Upper lobe of right lung (tissue), 1 donor: Measurements from ENCODE around the gene NFE2L3. TPM values are rescaled to one million over a fixed set of nuclear protein-coding genes. Genes with fewer than 3 reads are reported as not detected.

Experiments used
- ATAC-seq: fragments of 200-7000 bp; cut with Tn5 transposase; one replicate; pipeline ENCODE4 v1.9.1; 2020; ENCODE audit warnings: mild to moderate bottlenecking, moderate library complexity
- DNase-seq: peaks from one replicate; pipeline ENCODE4 v3.0.0-alpha.2; 2020
- H3K27ac ChIP-seq: fragments of 200-600 bp; one replicate; pipeline ENCODE4 v1.8.0; 2022
- H3K27me3 ChIP-seq: fragments of 200-600 bp; one replicate; pipeline ENCODE4 v1.8.0; 2022; ENCODE audit warnings: mild to moderate bottlenecking
- H3K36me3 ChIP-seq: fragments of 200-600 bp; one replicate; pipeline ENCODE4 v1.8.0; 2022
- H3K4me1 ChIP-seq: fragments of 200-600 bp; one replicate; pipeline ENCODE4 v1.8.0; 2022
- H3K4me3 ChIP-seq: fragments of 200-600 bp; one replicate; pipeline ENCODE4 v1.8.0; 2022; ENCODE audit warnings: mild to moderate bottlenecking
- H3K9me3 ChIP-seq: fragments of 200-600 bp; one replicate; pipeline ENCODE4 v1.8.0; 2022
- intact Hi-C: fragments of 100-400 bp; cut with DNase I; formaldehyde crosslinking; loops from one replicate; pipeline ENCODE4 v1.11.0; 2022
- total RNA-seq: library from RNA; stranded (reverse); fragmentation: NEBNext Ultra II Directional; extraction: Animal tissue kit (Norgen Biotek cat#: 25700); gene quantifications from one replicate; pipeline ENCODE4 v1.2.1, GENCODE V29; 2021
- TF ChIP-seq, protein P1 (sequence below): fragments of 200-600 bp; IDR thresholded peaks from one replicate; pipeline ENCODE4 v1.8.0; 2022; ENCODE audit warnings: antibody characterized with exemption
- donor health status: DM: no; HTN: yes; CAD: no; lungs with severe emphysema.

Gene NFE2L3
- total RNA-seq, 1 donor from 2014 or later = 4.1 TPM

DNA sequence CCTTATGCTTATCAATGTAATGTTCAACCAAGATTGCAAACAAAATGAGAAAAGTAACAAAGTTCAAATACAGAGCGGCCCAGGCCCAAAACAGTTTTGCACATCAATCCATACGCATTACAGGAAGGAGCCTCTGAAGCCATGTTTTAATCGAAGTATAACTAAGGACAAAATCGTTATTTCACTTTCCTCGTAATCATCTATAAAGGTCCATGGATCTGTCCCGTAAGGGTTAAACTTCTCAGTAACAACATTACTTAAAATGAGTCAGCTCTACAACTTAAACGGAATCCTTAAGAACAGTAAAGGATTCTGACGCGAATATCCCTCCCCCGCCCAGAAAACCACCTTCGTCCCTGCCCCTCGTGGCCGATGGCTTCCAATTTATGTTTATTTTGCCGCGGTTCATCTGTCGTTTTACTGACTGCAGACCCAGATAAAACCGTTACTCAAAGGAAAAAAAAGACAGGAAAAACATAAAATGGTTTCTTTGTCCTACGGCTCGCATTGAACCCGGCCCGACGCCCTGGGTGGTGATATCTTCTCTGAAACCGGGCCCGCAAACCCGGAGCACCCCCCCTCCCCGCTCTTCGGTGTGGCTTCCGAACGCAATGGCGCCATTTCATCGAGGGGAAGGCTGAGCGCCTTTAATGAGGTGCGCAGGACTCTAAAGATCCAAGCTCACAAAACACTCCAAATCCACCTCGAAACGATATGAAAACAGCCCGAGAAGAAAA lies 47.5 kb downstream of the NFE2L3 start:
- TF ChIP-seq, protein P1, sequence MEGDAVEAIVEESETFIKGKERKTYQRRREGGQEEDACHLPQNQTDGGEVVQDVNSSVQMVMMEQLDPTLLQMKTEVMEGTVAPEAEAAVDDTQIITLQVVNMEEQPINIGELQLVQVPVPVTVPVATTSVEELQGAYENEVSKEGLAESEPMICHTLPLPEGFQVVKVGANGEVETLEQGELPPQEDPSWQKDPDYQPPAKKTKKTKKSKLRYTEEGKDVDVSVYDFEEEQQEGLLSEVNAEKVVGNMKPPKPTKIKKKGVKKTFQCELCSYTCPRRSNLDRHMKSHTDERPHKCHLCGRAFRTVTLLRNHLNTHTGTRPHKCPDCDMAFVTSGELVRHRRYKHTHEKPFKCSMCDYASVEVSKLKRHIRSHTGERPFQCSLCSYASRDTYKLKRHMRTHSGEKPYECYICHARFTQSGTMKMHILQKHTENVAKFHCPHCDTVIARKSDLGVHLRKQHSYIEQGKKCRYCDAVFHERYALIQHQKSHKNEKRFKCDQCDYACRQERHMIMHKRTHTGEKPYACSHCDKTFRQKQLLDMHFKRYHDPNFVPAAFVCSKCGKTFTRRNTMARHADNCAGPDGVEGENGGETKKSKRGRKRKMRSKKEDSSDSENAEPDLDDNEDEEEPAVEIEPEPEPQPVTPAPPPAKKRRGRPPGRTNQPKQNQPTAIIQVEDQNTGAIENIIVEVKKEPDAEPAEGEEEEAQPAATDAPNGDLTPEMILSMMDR = no peak
- peak; percentile 82 for DNase-seq
- H3K36me3 ChIP-seq = peaks cover 47% of the 10 kb centered on the region
- H3K27ac ChIP-seq = peak overlapping the region; percentile 99
- intact Hi-C loops = no loop called here
- peaks cover 51% of the 10 kb centered on the region for H3K4me1 ChIP-seq
- peak; percentile 12 for ATAC-seq
- no peaks in the 10 kb centered on the region for H3K9me3 ChIP-seq
- H3K27me3 ChIP-seq = no peaks in the 10 kb centered on the region
- H3K4me3 ChIP-seq = peak overlapping the region; percentile 89

GRCh38 chr7:26200038-26200443 lies 48.0 kb downstream of the NFE2L3 start:
- H3K4me3 ChIP-seq = peak overlapping the region; percentile 89
- no peaks in the 10 kb centered on the region for H3K9me3 ChIP-seq
- peaks cover 52% of the 10 kb centered on the region for H3K4me1 ChIP-seq
- H3K36me3 ChIP-seq = peaks cover 41% of the 10 kb centered on the region
- TF ChIP-seq, protein P1 = no peak
- intact Hi-C loops = no loop called here
- DNase-seq = peak; percentile 87
- ATAC-seq = peak; percentile 31
- no peaks in the 10 kb centered on the region for H3K27me3 ChIP-seq
- H3K27ac ChIP-seq = peak overlapping the region; percentile 99

GRCh38 chr7:26200444-26201246 lies 48.6 kb downstream of the NFE2L3 start, which contains the start of gene HNRNPA2B1:
Gene HNRNPA2B1 (minus strand): TSS chr7:26200746. CDS start chr7:26200577, 169 bp downstream.
- DNase-seq (peak; percentile 98), ATAC-seq (peak; percentile 87)
- Histone ChIP-seq H3K9me3 (no peaks in the 10 kb centered on the region), H3K36me3 (peaks cover 35% of the 10 kb centered on the region), H3K4me3 (peak within 1 kb of the TSS; percentile 89), H3K27me3 (no peaks in the 10 kb centered on the region), H3K4me1 (peaks cover 46% of the 10 kb centered on the region), H3K27ac (peak within 1 kb of the TSS; percentile 99)
- TF ChIP-seq, protein P1 = no peak
- intact Hi-C loops = no loop called here

DNA sequence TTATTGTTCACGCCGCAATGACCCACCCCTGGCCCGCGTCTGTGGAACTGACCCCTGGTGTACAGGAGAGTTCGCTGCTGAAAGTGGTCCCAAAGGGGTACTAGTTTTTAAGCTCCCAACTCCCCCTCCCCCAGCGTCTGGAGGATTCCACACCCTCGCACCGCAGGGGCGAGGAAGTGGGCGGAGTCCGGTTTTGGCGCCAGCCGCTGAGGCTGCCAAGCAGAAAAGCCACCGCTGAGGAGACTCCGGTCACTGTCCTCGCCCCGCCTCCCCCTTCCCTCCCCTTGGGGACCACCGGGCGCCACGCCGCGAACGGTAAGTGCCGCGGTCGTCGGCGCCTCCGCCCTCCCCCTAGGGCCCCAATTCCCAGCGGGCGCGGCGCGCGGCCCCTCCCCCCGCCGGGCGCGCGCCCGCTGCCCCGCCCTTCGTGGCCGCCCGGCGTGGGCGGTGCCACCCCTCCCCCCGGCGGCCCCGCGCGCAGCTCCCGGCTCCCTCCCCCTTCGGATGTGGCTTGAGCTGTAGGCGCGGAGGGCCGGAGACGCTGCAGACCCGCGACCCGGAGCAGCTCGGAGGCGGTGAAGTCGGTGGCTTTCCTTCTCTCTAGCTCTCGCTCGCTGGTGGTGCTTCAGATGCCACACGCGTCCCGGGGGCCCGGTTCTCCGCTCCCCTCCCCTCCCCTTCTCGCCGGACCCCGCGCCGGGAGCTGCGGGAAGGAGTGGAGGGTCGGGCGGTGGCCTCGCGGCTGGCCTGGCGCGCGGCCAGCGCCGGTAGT lies 49.4 kb downstream of the NFE2L3 start, which contains the start of gene CBX3:
CBX3 (plus strand) TSS at position 499 of the 772 bp plus-strand sequence. CDS start 1,254 bp downstream, outside the sequence.
- intact Hi-C loops = no loop called here
- TF ChIP-seq, protein P1 = no peak
- H3K9me3 ChIP-seq = no peaks in the 10 kb centered on the region

More for the DNA sequence above, 49.4 kb downstream of the NFE2L3 start, which contains the start of gene CBX3:
- Histone ChIP-seq H3K4me3 (peak within 1 kb of the TSS; percentile 89), H3K27ac (peak within 1 kb of the TSS; percentile 99), H3K4me1 (peaks cover 38% of the 10 kb centered on the region), H3K36me3 (peaks cover 35% of the 10 kb centered on the region), H3K27me3 (no peaks in the 10 kb centered on the region)
- peak; percentile 94 for DNase-seq
- ATAC-seq = peak; percentile 85
